HG02885 (cell line): ENCODE measurements around the gene COMT.
"Not testable (repeated sequence)": the region's sequence is repeated elsewhere in the genome, so short reads cannot be mapped to it uniquely, and the experiment has no call there.

ENCODE experiments used
- ATAC-seq: cut with Tn5 transposase; IDR thresholded peaks from one replicate; pipeline ENCODE4 v1.9.1; 2021; ENCODE audit warnings: mild to moderate bottlenecking; ENCODE audit not compliant: unreplicated experiment, poor library complexity

COMT gene

DNA sequence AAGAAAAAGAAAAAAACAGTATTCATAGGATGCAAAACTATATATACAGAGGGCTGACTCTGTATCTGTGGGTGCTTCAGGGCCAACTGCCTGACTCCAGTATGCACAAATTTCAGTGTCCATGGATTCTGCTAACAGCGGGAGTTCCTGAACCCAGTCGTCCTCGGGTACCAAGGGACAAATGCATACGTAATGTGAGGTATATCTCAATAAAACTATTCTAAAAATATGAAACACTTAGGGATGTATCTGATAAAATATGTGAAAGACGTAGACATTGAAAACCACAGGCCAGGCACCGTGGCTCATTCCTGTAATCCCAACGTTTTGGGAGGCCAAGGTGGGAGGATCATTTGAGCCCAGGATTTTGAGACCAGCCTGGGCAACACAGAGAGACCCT lies 13.9 kb upstream of the COMT start:
- no peak for ATAC-seq

DNA sequence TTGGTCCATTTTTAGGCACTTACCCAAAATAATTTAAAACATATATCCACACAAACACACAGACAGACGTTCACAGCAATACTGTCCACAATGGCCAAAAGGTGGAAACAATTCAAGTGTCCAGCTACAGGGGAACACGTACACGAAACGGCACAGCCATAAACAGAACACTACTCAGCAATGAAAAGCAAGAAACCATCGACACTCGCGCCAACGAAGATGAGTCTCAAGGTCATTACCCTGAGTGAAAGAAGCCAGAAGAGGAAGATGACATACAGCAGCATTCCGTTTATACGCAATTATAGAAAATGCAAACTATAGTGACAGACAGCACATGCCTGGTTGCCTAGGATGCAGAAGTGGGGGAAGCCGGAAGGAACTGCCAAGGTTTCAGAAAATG lies 13.4 kb upstream of the COMT start:
- no peak for ATAC-seq

DNA sequence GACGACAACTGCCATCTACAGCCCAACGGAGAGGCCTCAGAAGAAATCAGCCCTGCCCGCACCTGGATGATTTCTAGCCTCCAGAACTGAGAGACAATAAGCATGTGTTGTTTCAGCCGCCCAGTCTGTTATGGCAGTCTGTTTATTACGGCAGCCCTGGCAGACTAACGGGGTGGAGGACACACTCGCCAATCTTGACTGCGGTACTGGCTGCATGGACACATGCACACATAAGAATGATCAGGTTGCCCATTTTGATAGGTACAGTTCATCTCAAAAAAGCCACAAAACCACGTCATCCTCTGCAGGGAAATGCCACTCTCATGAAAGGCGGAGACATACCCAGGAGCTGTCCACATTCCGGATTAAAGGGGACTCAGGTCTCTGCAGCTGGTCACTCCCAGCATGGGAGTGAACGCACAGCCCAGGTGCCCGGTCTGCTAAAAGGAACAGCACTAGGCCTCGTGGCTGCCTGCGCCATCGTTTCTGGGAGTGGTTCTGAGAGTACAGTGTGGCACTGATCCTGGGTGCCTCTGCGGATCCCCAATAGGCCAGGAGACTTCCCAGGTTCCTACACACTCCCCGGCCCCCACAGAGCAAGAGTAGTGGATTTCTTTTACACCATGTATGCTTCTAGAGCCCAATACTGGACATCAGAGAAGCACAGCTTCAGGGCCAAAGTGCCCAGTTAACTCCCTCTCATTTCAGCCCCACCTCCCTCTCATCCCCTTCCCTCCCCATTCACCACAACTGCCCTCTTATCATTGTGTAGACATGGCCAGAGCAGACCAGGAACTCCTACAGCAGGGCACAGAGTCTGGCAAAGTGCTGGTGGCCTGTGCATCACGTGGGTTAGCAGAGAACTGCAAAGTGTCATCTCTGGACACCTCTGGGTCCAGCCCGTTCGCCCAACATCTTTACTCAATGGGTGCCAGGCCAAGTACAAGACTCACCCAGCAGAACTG lies 11.7 kb upstream of the COMT start:
- no peak for ATAC-seq

- no peak for ATAC-seq
Observed at GRCh38 chr22:19930551-19931486, 10.8 kb upstream of the COMT start.

DNA sequence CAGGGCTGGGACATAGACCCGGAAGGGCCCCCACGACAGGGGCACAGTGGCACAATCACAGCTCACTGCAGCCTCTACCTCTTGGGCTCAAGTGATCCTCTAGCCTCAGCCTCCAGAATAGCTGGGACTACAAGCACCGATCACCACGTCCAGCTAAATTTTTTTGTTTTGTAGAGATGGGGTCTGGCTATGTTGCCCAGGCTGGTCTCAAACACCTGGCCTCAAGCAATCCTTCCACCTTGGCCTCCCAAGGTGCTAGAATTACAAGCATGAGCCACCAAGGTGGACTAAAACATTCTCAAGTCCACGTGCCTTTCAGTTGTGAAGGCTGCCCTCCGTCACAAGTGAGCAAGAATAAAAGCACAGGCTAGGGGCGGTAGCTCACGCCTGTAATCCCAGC lies 10.1 kb upstream of the COMT start:
- no peak for ATAC-seq

DNA sequence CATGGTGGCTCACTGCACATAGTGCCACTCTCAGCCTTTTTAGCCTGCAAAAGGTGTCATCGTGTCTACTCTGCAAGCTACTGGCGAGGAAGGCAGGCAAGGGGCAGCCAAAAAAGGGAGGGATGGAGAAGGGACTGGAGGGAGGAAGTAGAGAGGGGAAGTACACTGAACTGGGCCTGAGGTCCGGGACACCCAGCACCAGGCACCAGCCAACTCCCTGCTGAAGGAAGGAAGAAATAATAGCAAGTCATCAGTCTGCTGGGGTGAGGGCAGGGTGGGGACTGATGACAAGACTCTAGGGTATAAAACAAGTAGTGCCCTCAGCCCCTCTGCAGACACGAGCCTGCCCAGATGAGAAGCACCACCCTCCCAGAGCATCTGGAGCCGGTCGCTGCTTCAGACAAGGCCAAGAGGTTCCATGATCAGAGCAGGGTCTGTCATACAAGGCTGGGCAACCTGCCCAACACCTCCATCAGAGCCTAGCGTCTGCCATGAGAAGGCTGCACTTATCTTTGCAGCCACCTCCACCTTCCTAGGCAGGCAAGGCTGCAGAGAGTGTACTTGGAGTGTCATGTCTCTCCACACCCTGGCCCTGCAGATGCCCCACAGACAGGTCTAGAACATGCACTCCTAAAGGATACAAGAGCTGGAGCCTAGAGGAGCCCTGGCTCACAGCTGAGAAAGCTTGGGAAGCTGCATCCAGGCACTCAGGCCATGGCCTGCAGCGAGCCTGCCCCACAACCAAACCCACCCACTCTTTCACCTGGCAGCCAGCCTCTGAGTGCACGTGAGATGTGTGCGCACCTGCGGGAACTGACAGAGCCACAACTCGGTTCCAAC lies 9.0 kb upstream of the COMT start:
- ATAC-seq: no peak

DNA sequence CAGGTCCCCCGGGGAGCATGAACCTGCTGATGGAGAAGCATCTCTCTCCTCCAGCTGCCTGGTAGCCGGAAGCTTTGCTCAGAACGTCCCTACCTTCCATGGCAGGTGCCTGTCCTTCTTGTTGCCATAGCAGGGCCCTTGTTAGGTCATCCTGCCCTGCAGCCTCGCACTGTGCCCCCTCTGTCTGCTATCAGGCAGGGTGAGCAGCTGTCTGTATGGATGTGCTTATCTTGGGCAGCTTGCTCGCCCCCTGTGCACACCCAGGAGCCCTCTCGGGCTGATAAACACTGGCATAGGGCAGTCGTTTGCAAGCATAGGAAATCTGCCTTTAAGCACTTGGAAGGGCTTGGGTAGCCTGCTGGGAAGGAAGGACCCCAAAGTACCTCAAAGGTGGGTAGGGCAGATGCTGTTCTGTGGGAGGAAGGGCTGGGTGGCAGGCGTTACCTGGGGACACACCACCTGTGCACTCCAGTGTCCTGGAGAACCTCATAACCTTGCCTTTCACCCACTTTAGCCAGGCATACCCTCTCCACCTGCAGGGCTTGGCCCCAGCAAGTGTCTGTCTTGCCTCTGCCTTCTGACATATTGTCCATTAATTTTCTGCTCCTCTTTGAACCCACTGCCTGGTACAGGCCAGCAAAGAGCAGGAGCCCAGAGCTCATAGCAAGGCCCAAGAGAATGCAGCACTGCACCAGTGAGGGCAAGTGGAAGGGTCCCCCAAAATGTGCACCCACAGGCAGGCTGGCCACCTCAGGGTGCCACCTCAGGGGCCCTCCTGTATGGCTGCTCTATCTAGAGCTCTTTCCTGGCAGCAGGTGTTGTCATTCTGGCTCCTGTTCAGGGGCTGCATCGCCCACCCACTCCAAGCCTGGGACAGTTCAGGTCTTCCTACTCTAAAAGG lies 8.0 kb upstream of the COMT start:
- no peak for ATAC-seq

GRCh38 chr22:19935123-19935718 lies 6.4 kb upstream of the COMT start:
- not testable (repeated sequence) for ATAC-seq

DNA sequence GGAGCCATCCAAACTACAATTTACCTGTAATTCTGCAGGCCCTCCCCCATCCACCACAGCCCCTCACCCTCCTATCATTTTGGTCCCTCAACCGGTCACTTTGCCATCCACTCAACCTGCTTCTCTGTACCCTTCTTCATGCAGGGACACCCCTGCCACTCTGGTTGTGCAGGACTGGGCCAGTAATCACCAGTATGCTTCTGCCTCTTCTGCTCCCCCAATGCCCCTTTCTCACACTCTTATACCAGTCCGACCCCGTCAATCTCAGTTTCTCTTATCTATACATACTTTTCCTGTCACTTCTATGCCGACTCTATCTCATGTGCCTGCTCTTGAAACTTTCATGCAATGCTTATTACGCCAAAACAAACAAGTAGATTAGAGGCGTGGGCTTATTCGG lies 5.1 kb upstream of the COMT start:
- no peak for ATAC-seq

GRCh38 chr22:19937616-19938473 lies 3.7 kb upstream of the COMT start:
- ATAC-seq: no peak

- ATAC-seq: no peak
Observed at GRCh38 chr22:19940536-19941364, 822 bp upstream of the COMT start.

DNA sequence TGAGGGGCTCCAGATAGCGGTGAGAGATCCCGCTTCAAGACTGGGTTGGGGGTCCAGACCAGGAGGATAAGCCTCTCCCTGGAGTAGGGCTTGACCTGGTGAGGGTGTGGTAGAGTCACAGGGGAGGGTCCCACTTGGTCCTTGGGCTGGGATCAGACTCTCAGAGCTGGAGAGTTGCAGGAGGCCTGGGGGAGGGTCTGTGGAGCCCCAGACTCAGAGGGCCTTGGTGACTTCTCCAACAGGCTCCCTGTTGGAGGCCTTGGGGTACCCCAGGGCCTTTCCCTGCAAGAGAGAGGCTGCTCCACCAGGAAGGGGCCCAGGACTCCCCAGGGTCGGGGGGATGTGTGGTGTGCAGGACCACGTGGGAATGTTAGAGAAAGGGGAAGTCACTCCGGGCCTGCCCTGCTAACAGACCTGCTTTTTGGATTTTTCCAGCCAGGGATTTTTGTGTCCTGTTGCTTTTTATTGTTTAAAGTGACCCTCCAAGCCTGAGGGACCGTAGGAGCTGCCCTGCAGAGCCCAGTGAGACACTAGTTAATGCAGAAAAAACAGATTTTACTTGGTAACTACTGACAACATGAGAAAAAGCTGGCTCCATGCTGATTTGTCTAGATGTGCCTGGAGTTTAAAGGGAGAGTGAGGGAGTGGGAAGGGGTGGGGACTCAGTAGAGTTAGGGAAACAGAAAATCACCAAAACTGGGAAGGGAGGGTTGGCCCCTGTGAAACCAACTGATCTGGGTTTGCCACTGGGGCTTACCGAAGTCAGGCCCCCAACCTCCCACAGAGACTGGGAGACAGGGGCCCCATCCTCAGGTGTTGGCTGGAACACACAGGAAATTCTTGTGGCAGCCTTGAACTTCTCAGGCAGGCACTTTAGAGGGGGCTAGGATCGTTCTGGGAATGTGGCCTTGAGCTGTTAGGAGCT lies 847 bp downstream of the COMT start:
- ATAC-seq: no peak

GRCh38 chr22:19943082-19944026 lies 1.8 kb downstream of the COMT start:
- no peak for ATAC-seq

- ATAC-seq: no peak
Observed at GRCh38 chr22:19948057-19948760, 6.6 kb downstream of the COMT start.
